ENCODE measurements around the gene ZNF225.
"Not testable (repeated sequence)": the region's sequence is repeated elsewhere in the genome, so short reads cannot be mapped to it uniquely, and the experiment has no call there.

The ZNF225 gene

DNA sequence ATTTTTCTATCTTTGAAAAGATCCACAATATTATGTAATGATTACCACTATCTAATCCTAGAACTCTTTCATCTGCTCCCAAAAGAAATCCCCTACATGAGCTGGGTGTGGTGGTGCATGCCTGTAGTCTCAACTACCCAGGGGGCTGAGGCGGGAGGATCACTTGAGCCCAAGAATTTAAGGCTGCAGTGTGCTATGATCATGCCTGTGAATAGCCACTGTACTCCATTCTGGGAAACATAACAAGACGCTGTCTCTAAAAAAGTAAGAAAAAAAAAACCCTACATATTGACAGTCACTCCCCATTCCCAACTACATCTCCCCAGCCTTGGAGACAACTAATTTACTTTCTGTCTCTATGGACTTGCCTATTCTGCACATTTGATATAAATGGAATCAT is 50.6 kb downstream of the ZNF225 start:
- no peak for DNase-seq (ENCODE audit: low spot score)

DNA sequence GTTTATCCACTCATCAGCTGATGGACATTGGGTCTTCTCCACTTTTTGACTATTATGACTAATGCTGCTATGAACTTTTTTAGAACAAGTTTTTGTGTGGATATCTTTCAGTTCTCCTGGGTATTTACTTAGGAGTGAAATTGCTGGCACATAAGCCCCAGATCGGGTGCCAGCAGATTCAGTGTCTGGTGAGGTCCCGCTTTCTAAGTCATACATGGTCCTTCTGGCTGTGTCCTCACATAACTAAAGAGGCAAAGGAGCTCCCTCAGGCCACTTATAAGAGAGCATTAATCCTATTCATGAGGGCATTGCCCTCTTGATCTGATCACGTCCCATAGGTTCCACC is 51.1 kb downstream of the ZNF225 start:
- no peak for DNase-seq (ENCODE audit: low spot score)

DNA sequence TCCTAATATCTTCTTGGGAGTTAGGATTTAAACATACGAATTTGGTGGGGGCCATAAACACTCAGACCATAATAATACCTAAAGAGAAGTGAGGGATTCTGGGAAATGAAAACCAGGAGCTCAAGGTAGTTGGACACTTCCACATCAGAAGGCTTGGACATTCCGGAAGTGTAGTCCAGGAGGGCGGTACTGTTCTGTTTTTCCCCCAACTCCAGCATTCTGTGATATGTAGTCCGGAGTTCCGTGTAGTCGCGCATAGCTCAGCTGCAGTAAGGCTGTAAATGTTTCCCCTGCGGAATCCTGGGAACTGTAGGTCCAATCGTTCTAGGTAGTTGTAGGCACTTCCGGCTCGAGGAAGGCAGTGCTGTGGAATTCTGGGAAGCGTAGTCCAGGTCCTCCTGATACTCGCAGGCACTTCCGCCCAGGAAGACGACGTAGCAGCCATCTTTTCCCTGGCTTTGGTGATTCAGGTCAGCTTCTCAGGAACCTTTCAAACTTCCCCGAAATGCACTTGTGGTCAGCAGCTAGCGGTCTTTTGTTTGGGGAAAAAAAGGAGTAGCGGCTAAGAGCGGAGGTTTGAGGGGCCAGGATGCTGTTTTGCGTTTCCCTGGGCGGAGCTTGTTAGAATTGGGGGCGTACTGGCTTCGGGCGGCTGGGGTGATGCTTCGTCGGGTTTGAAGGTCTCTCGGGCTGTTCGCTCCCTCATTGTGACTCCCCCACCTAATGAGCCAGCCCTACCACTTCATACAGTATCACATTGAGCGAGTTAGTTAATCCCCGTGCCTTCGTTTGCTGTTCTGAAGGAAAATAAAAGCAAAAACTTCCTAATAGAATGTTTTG is 51.7 kb downstream of the ZNF225 start, which contains the start of gene ZNF226:
Gene ZNF226, plus strand, starts transcription at position 428 of the 840 bp plus-strand sequence. CDS start 4,981 bp downstream, outside the sequence.
- peak; percentile 90 for DNase-seq (ENCODE audit: low spot score)

DNA sequence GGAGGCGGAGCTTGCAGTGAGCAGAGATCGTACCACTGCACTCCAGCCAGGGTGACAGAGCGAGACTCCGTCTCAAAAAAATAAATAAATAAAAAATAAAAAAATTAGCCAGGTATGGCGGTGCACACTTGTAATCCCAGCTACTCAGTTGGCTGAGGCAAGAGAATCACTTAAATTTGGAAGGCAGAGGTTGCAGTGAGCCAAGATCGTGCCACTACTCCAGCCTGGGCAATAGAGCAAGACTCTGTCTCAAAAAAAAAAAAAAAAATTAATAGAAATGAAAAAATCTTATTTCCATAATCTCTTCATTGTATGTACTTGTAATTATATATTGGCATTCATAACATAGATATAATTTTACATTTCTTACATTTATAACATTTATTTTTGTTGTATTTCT is 57.5 kb downstream of the ZNF225 start:
- DNase-seq (ENCODE audit: low spot score): not testable (repeated sequence)

DNA sequence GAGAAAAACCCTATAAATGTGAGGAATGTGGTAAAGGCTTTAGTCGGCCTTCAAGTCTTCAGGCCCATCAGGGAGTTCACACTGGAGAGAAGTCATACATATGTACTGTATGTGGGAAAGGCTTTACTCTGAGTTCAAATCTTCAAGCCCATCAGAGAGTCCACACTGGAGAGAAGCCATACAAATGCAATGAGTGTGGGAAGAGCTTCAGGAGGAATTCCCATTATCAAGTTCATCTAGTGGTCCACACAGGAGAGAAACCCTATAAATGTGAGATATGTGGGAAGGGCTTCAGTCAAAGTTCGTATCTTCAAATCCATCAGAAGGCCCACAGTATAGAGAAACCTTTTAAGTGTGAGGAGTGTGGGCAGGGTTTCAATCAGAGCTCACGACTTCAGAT is 63.4 kb downstream of the ZNF225 start:
- no peak for DNase-seq (ENCODE audit: low spot score)

DNA sequence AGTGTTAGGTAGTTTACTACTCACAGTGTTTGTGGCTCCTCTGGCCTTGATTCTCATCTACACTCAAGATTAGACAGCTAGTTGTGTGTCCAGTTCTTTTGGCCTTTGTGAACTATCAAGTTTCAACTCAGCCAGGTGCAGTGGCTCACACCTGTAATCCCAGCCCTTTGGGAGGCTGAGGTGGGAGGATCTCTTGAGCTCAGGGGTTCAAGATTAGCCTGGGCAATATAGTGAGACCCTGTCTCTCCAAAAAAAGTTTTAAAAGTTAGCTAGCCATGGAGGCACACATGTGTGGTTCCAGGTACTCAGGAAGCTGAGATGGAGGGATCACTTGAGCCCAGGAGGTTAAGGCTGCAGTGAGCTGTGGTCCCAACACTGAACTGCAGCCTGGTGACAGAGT is 67.8 kb downstream of the ZNF225 start:
- DNase-seq (ENCODE audit: low spot score): no peak

DNA sequence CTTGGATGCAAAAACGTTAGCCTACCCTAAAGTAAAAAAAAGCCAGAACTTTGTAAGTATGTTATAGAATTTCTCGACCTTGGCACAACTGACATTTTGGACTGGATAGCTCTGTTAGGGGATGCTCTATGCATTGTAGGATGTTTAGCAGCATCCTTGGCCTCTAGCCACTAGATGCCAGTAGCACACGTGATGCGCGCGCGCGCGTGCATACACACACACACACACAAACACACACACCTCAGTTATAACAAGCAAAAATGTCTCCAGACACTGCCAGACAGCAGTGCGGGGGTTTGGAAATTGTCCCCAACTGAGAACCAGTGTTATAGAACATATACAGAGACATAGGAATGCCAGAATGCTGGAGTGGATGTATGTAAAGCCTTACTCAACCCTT is 68.9 kb downstream of the ZNF225 start:
- DNase-seq (ENCODE audit: low spot score): no peak
